HCT116 (cell line): ENCODE measurements around the gene SYNPO. TPM values are rescaled to one million over a fixed set of nuclear protein-coding genes. Genes with fewer than 3 reads are reported as not detected.

Source experiments
- ATAC-seq: fragments of 200-7000 bp; cut with Tn5 transposase; 2 replicates; pipeline ENCODE4 v1.9.1; 2020; ENCODE audit warnings: mild to moderate bottlenecking, moderate library complexity
- BruUV-seq: library from RNA; stranded (reverse); fragments of 400-500 nt; replicated peaks from 2 replicates; lab custom pipeline; 2021; lab: Mats Ljungman, UMichigan
- CTCF ChIA-PET: fragments of 300-600 bp; sonication (Branson Sonifier 250); formaldehyde crosslinking; loops from one replicate; lab custom pipeline; 2021; ENCODE audit warnings: antibody characterized with exemption; lab: Charles Lee
- POLR2A ChIA-PET: fragments of 300-600, 350-600 bp; sonication (Branson Sonifier 250); formaldehyde crosslinking; loops from one replicate; lab custom pipeline; 2021; ENCODE audit warnings: antibody characterized with exemption; lab: Charles Lee
- RAD21 ChIA-PET, 2 experiments: fragments of 300-600 bp; sonication (Branson Sonifier 250); formaldehyde crosslinking; loops; one replicate each; lab custom pipeline; 2023; ENCODE audit warnings: low total read pairs in 2 of 2; ENCODE audit not compliant: uncharacterized antibody in 2 of 2, unreplicated experiment in 2 of 2, low non-redundant PET in 1 of 2; lab: Charles Lee
- DNase-seq: peaks from one replicate; pipeline ENCODE4 v3.0.0-alpha.2; 2010; ENCODE audit warnings: low read depth, low spot score
- H2AFZ ChIP-seq: fragments of 200-600 bp; shearing (Covaris generic), sonication (generic); 2 replicates; pipeline ENCODE4 v1.6.1; 2017; ENCODE audit warnings: low read depth, mixed run types, mixed read lengths, antibody characterized with exemption, low read length; ENCODE audit not compliant: poor library complexity, severe bottlenecking
- H3K27ac ChIP-seq: 2 replicates; pipeline ENCODE4 v1.5.1; 2012; ENCODE audit warnings: low read depth, low read length
- H3K27me3 ChIP-seq: fragments of 200-600 bp; sonication (generic); 2 replicates; pipeline ENCODE4 v1.6.1; 2016; ENCODE audit warnings: mixed run types, low read length, mixed read lengths; ENCODE audit not compliant: insufficient read depth
- H3K36me3 ChIP-seq, 2 experiments: fragments of 200-500 bp in 1 of 2; fragments of 200-600 bp in 1 of 2; sonication (Bioruptor generic) in 1 of 2; sonication (generic) in 1 of 2; 2 replicates each; pipeline versions ENCODE4 v1.5.1 to v1.6.1; 2014 to 2016; ENCODE audit warnings: low read length in 2 of 2, inconsistent platforms in 1 of 2, mixed read lengths in 1 of 2, mixed run types in 1 of 2; ENCODE audit not compliant: insufficient read depth in 2 of 2, control insufficient read depth in 1 of 2
- H3K4me1 ChIP-seq, 2 experiments: fragments of 200-600 bp in 1 of 2; sonication (generic) in 1 of 2; 2 replicates each; pipeline versions ENCODE4 v1.5.1 to v1.6.1; 2012 to 2017; ENCODE audit warnings: low read length in 2 of 2, inconsistent platforms in 1 of 2, mild to moderate bottlenecking in 1 of 2, mixed read lengths in 1 of 2, mixed run types in 1 of 2, moderate library complexity in 1 of 2; ENCODE audit not compliant: insufficient read depth in 2 of 2, control insufficient read depth in 1 of 2
- H3K4me2 ChIP-seq: fragments of 200-600 bp; sonication (generic); 2 replicates; pipeline ENCODE4 v1.6.1; 2017; ENCODE audit warnings: mixed run types, low read length, mixed read lengths
- H3K4me3 ChIP-seq, 2 experiments: fragments of 200-600 bp in 1 of 2; sonication (generic) in 1 of 2; replicated peaks in 1 of 2; 2 replicates each; pipeline ENCODE4 v1.5.1; 2011 to 2016; ENCODE audit warnings: low read length in 2 of 2, control low read depth in 1 of 2, low read depth in 1 of 2, mild to moderate bottlenecking in 1 of 2, mixed read lengths in 1 of 2, mixed run types in 1 of 2
- H3K79me2 ChIP-seq: fragments of 200-600 bp; sonication (generic); 2 replicates; pipeline ENCODE4 v1.6.1; 2017; ENCODE audit warnings: mild to moderate bottlenecking, mixed run types, low read length, moderate library complexity, mixed read lengths; ENCODE audit not compliant: insufficient read depth
- H3K9ac ChIP-seq: fragments of 200-600 bp; sonication (generic); 2 replicates; pipeline ENCODE4 v1.6.1; 2016; ENCODE audit warnings: low read length, mixed read lengths
- H3K9me2 ChIP-seq: fragments of 200-600 bp; sonication (generic), shearing (Covaris generic); 2 replicates; pipeline ENCODE4 v1.6.1; 2017; ENCODE audit warnings: mixed run types, mild to moderate bottlenecking, moderate library complexity; ENCODE audit not compliant: insufficient read depth
- H3K9me3 ChIP-seq, 2 experiments: fragments of 200-500 bp in 1 of 2; fragments of 200-600 bp in 1 of 2; sonication (Bioruptor generic) in 1 of 2; sonication (generic) in 1 of 2; 2 replicates each; pipeline ENCODE4 v1.6.1; 2014 to 2017; ENCODE audit warnings: low read length in 2 of 2, mixed read lengths in 2 of 2, inconsistent platforms in 1 of 2, low read depth in 1 of 2, mild to moderate bottlenecking in 1 of 2, mixed run types in 1 of 2, moderate library complexity in 1 of 2; ENCODE audit not compliant: control insufficient read depth in 1 of 2, insufficient read depth in 1 of 2
- H4K20me1 ChIP-seq: fragments of 200-600 bp; sonication (generic), shearing (Covaris generic); 2 replicates; pipeline ENCODE4 v1.6.1; 2017; ENCODE audit warnings: mixed run types, mild to moderate bottlenecking, moderate library complexity; ENCODE audit not compliant: insufficient read depth
- CEBPB ChIP-seq: IDR thresholded peaks from 2 replicates; pipeline ENCODE4 v1.6.1; 2012; ENCODE audit warnings: low read depth
- EZH2phosphoT487 ChIP-seq: fragments of 200-600 bp; IDR thresholded peaks from 2 replicates; pipeline ENCODE4 v1.6.1; 2018; ENCODE audit warnings: antibody characterized with exemption, borderline replicate concordance
- RAD21 ChIP-seq: IDR thresholded peaks from 2 replicates; pipeline ENCODE4 v1.6.1; 2012; ENCODE audit warnings: low read depth, mild to moderate bottlenecking
- SRF ChIP-seq: IDR thresholded peaks from 2 replicates; pipeline ENCODE4 v1.6.1; 2012; ENCODE audit warnings: low read depth
- TCF7L2 ChIP-seq: IDR thresholded peaks from 2 replicates; pipeline ENCODE4 v1.7.0; 2011; ENCODE audit warnings: borderline replicate concordance, inconsistent platforms; ENCODE audit not compliant: insufficient read depth, insufficient read length; ENCODE audit errors: extremely low read depth
- YY1 ChIP-seq: IDR thresholded peaks from 2 replicates; pipeline ENCODE4 v1.6.1; 2011; ENCODE audit warnings: low read length, low read depth, moderate library complexity, mild to moderate bottlenecking; ENCODE audit not compliant: insufficient replicate concordance; ENCODE audit errors: extremely low read depth
- ZFX ChIP-seq: fragments of 450-650 bp; IDR thresholded peaks from 2 replicates; pipeline ENCODE4 v1.6.1; 2017
- intact Hi-C: fragments of 100-400 bp; cut with micrococcal nuclease; formaldehyde crosslinking; loops from 2 replicates; pipeline ENCODE4 v1.10.0; 2022
- total RNA-seq: library from RNA; stranded (reverse); gene quantifications from one replicate; pipeline ENCODE4 v1.2.1, GENCODE V29; 2021; ENCODE audit not compliant: unreplicated experiment

The SYNPO gene
- total RNA-seq, 1 experiment from 2014 or later: 8.2 TPM

DNA sequence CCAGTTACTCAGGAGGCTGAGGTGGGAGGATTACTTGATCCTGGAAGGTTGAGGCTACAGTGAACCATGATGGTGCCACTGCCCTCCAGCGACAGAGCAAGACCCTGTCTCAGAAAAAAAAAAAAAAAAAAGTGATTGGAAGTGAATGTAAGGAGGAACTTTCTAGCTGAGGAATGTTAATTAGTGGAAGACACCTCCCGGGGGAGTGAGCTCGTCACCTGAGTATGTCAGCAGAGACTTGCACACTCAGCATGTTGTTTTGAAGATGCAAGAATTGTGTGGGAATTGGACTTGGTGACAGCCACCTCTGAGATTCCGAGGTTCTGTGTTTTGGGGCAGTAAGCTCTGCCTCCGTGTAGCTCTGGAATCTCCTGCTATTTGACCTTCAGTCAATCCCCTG is 3.6 kb downstream of the SYNPO start:
- DNase-seq (no peak), ATAC-seq (no peak)
- intact Hi-C loops: no loop called here
- ChIA-PET CTCF (interaction anchor here (0.7 to 0.9 kb wide), 2 partner anchors 13 to 25 kb away, joined by 3 to 4 read pairs; no protein-coding TSS in a partner anchor), RAD21 (no interaction called here), POLR2A (no interaction called here)
- H3K4me2 ChIP-seq: peak overlapping the region; percentile 44
- no peaks in the 10 kb centered on the region for H3K9me2 ChIP-seq
- no peaks in the 10 kb centered on the region for H3K27me3 ChIP-seq
- H3K9me3 ChIP-seq: no peaks in the 10 kb centered on the region
- BruUV-seq: no TSS peak
- H3K36me3 ChIP-seq: no peaks in the 10 kb centered on the region
- H3K27ac ChIP-seq: no peak overlapping the region
- H3K79me2 ChIP-seq: no peaks in the 10 kb centered on the region
- H3K4me1 ChIP-seq: peaks cover 52 to 65% of the 10 kb centered on the region in 2 experiments
- H3K9ac ChIP-seq: no peak overlapping the region
- H3K4me3 ChIP-seq: no peak overlapping the region; a peak in 1 of 4 replicates
- no peak overlapping the region for H2AFZ ChIP-seq
- H4K20me1 ChIP-seq: no peaks in the 10 kb centered on the region
- TF ChIP-seq YY1 (no peak), ZFX (no peak), TCF7L2 (no peak), CEBPB (no peak)

DNA sequence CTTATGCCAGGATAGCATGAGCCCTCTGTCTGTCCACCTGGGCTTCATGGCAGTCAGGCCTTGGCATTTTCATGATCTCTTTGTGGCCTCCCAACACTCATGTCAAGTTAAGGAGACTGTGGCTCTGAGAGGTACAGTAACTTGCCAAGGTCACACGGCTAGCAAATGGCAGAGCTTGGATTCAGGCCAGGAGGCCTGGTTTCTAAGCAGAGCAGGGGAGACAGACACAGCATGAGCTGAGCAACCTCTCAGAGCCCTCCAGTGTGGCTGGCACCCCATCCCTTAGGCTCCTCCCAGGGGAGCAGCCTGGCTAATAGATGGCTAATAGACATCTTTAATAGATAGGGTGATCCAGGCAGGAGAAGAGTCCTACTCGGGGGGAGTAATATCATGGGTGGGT is 4.1 kb downstream of the SYNPO start:
- H2AFZ ChIP-seq: no peak overlapping the region
- POLR2A ChIA-PET: no interaction called here
- DNase-seq (no peak), ATAC-seq (no peak)
- TF ChIP-seq RAD21 (no peak), SRF (no peak), EZH2phosphoT487 (no peak)
- no peaks in the 10 kb centered on the region for H3K79me2 ChIP-seq
- no peaks in the 10 kb centered on the region for H3K9me3 ChIP-seq
- no peak overlapping the region for H3K27ac ChIP-seq
- H3K36me3 ChIP-seq: no peaks in the 10 kb centered on the region
- no peaks in the 10 kb centered on the region for H3K27me3 ChIP-seq
- CTCF ChIA-PET: interaction anchor here (0.7 to 0.9 kb wide), 2 partner anchors 13 to 24 kb away, joined by 3 to 4 read pairs; no protein-coding TSS in a partner anchor
- H3K4me2 ChIP-seq: peak overlapping the region; percentile 44
- H3K9me2 ChIP-seq: no peaks in the 10 kb centered on the region
- no peak overlapping the region; a peak in 1 of 4 replicates for H3K4me3 ChIP-seq
- no TSS peak for BruUV-seq
- RAD21 ChIA-PET: no interaction called here
- no peak overlapping the region for H3K9ac ChIP-seq
- intact Hi-C loops: no loop called here
- H3K4me1 ChIP-seq: peaks cover 52 to 62% of the 10 kb centered on the region in 2 experiments
- no peaks in the 10 kb centered on the region for H4K20me1 ChIP-seq
